WTC11 (cell line): ENCODE measurements around the gene SLC2A11. TPM values are rescaled to one million over a fixed set of nuclear protein-coding genes. Genes with fewer than 3 reads are reported as not detected.
A peak's percentile ranks its signal among the peaks of the same experiment; 100 is the strongest.

Source experiments
- CBFB ChIP-seq: sonication (generic); formaldehyde crosslinking; IDR thresholded peaks from 2 replicates; pipeline ENCODE4 v1.8.1; 2022; ENCODE audit warnings: mild to moderate bottlenecking, low read depth, missing genetic modification reagents
- CREB1 ChIP-seq: sonication (generic); formaldehyde crosslinking; IDR thresholded peaks from 2 replicates; pipeline ENCODE4 v1.8.0; 2023; ENCODE audit warnings: mild to moderate bottlenecking, missing genetic modification reagents
- CTCF ChIP-seq: fragments of 200-600 bp; IDR thresholded peaks from 2 replicates; pipeline ENCODE4 v1.8.0; 2022; ENCODE audit warnings: antibody characterized with exemption
- EMX1 ChIP-seq: fragments of 250-450 bp; sonication (Bioruptor Pico); IDR thresholded peaks from 2 replicates; pipeline ENCODE4 v1.8.0; 2021; ENCODE audit warnings: mild to moderate bottlenecking
- ESRRA ChIP-seq: sonication (generic); formaldehyde crosslinking; IDR thresholded peaks from 2 replicates; pipeline ENCODE4 v1.8.1; 2022; ENCODE audit warnings: mild to moderate bottlenecking, missing genetic modification reagents, borderline replicate concordance
- ETV6 ChIP-seq: sonication (generic); formaldehyde crosslinking; IDR thresholded peaks from 2 replicates; pipeline ENCODE4 v1.8.1; 2022; ENCODE audit warnings: mild to moderate bottlenecking, missing genetic modification reagents
- FOXK1 ChIP-seq: sonication (generic); formaldehyde crosslinking; IDR thresholded peaks from 2 replicates; pipeline ENCODE4 v1.8.0; 2022; ENCODE audit warnings: mild to moderate bottlenecking, moderate library complexity, missing genetic modification reagents
- HMGA2 ChIP-seq: fragments of 250-450 bp; sonication (Bioruptor Pico); IDR thresholded peaks from 2 replicates; pipeline ENCODE4 v1.4.0; 2021; ENCODE audit warnings: mild to moderate bottlenecking, moderate library complexity
- IRF1 ChIP-seq: sonication (generic); formaldehyde crosslinking; IDR thresholded peaks from 2 replicates; pipeline ENCODE4 v1.8.0; 2023; ENCODE audit warnings: missing genetic modification reagents
- KAT7 ChIP-seq: sonication (generic); formaldehyde crosslinking; IDR thresholded peaks from 2 replicates; pipeline ENCODE4 v1.8.1; 2023; ENCODE audit warnings: missing genetic modification reagents, mild to moderate bottlenecking, borderline replicate concordance
- NFE2L1 ChIP-seq: sonication (generic); formaldehyde crosslinking; IDR thresholded peaks from 2 replicates; pipeline ENCODE4 v1.8.1; 2023; ENCODE audit warnings: missing genetic modification reagents
- NR1H2 ChIP-seq: sonication (generic); formaldehyde crosslinking; IDR thresholded peaks from 2 replicates; pipeline ENCODE4 v1.9.0; 2021; ENCODE audit warnings: mild to moderate bottlenecking, moderate library complexity, missing genetic modification reagents
- NR3C1 ChIP-seq: sonication (generic); formaldehyde crosslinking; conservative IDR thresholded peaks from 2 replicates; pipeline ENCODE4 v1.8.1; 2023; ENCODE audit warnings: low read depth, mild to moderate bottlenecking, missing genetic modification reagents
- OVOL2 ChIP-seq: fragments of 250-450 bp; sonication (Bioruptor Pico); IDR thresholded peaks from 2 replicates; pipeline ENCODE4 v1.9.0; 2021; ENCODE audit warnings: mild to moderate bottlenecking, borderline replicate concordance
- SOX15 ChIP-seq: fragments of 250-450 bp; sonication (Bioruptor Pico); IDR thresholded peaks from 2 replicates; pipeline ENCODE4 v1.9.0; 2021; ENCODE audit warnings: mild to moderate bottlenecking
- STAT6 ChIP-seq: sonication (generic); formaldehyde crosslinking; conservative IDR thresholded peaks from 2 replicates; pipeline ENCODE4 v1.8.1; 2023; ENCODE audit warnings: mild to moderate bottlenecking, low read depth, missing genetic modification reagents, moderate library complexity
- TEAD1 ChIP-seq: sonication (generic); formaldehyde crosslinking; IDR thresholded peaks from 2 replicates; pipeline ENCODE4 v1.8.0; 2022; ENCODE audit warnings: mild to moderate bottlenecking, missing genetic modification reagents
- ZNF121 ChIP-seq: sonication (generic); formaldehyde crosslinking; IDR thresholded peaks from 2 replicates; pipeline ENCODE4 v1.8.0; 2023; ENCODE audit warnings: missing genetic modification reagents
- ZNF232 ChIP-seq: sonication (generic); formaldehyde crosslinking; IDR thresholded peaks from 2 replicates; pipeline ENCODE4 v1.8.0; 2022; ENCODE audit warnings: mild to moderate bottlenecking, missing genetic modification reagents
- ZNF263 ChIP-seq: sonication (generic); formaldehyde crosslinking; IDR thresholded peaks from 2 replicates; pipeline ENCODE4 v1.8.1; 2022; ENCODE audit warnings: low read depth, mild to moderate bottlenecking, moderate library complexity, missing genetic modification reagents
- ZNF671 ChIP-seq: fragments of 250-450 bp; sonication (Bioruptor Pico); IDR thresholded peaks from 2 replicates; pipeline ENCODE4 v1.8.0; 2021; ENCODE audit warnings: mild to moderate bottlenecking
- total RNA-seq: library from RNA; stranded (reverse); gene quantifications from 3 replicates; pipeline ENCODE4 v1.2.3, GENCODE V29; 2021
- TF ChIP-seq, protein P1 (sequence below): sonication (generic); formaldehyde crosslinking; IDR thresholded peaks from 2 replicates; pipeline ENCODE4 v1.8.1; 2023; ENCODE audit warnings: mild to moderate bottlenecking, missing genetic modification reagents, moderate library complexity
- TF ChIP-seq, protein P2 (sequence below): sonication (generic); formaldehyde crosslinking; conservative IDR thresholded peaks from 2 replicates; pipeline ENCODE4 v1.8.1; 2022; ENCODE audit warnings: mild to moderate bottlenecking, missing genetic modification reagents
- TF ChIP-seq, protein P3 (sequence below): fragments of 250-450 bp; sonication (Bioruptor Pico); IDR thresholded peaks from 2 replicates; pipeline ENCODE4 v1.9.0; 2021; ENCODE audit warnings: mild to moderate bottlenecking, borderline replicate concordance
- TF ChIP-seq, protein P4 (sequence below): sonication (generic); formaldehyde crosslinking; IDR thresholded peaks from 2 replicates; pipeline ENCODE4 v1.8.0; 2022; ENCODE audit warnings: missing genetic modification reagents

Gene SLC2A11
- total RNA-seq, 1 experiment from 2014 or later = 19.9 TPM

DNA sequence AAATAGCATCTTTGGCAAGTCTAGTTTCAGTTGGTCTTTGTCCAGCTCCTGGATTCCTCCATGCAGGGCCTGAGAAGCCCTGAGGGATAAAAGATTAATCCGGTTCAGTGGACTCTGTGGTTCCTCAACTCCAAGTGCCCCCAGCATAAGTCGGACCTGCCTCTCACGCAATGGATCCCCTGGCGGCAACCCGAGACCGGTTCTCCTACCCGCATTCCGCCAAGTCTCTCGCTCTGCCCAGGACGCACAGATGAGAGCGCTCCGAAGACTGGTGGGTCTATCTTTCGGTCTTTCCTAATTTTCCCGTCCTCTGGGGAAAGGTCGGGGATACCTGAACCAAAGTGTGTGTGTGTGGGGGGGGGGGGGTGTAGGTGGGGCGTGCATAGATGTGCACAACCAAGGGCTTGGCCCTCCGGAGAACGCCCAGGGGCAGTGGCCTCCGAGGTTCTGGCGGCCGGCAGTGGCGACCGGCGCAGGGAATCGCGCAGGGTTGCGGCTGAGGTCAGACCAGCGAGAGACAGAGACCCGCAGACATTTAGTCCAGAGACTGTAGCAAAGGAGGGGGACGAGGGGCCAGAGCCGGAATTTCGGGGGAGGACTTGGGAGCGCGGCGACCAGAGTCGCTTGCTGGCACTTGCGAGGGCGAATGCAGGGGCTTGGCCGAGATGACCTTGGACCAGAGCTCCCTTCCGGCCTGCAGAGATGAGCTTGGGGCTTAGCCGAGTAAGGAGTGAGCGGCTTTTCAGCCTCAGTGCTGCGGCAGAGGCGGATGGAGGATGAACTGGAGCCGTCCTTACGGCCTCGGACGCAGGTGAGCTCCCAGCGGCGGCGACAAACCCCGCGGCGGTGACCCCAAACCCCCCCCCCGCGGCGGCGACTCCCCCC is 712 bp upstream of the SLC2A11 start (continued):
- TF ChIP-seq, protein P1, sequence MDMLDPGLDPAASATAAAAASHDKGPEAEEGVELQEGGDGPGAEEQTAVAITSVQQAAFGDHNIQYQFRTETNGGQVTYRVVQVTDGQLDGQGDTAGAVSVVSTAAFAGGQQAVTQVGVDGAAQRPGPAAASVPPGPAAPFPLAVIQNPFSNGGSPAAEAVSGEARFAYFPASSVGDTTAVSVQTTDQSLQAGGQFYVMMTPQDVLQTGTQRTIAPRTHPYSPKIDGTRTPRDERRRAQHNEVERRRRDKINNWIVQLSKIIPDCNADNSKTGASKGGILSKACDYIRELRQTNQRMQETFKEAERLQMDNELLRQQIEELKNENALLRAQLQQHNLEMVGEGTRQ (CRISPR knock-in tag) = no peak
- 0 out of 2 replicates have a peak, but pooled peaks have one; percentile 52 for TF ChIP-seq ESRRA (CRISPR knock-in tag)
- TF ChIP-seq NR3C1 (CRISPR knock-in tag) = peak; percentile 78; the same call in 1 of the 2 replicates
- TF ChIP-seq ZNF671 = no peak
- TF ChIP-seq, protein P2, sequence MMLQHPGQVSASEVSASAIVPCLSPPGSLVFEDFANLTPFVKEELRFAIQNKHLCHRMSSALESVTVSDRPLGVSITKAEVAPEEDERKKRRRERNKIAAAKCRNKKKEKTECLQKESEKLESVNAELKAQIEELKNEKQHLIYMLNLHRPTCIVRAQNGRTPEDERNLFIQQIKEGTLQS (CRISPR knock-in tag) = no peak
- no peak for TF ChIP-seq ZNF232 (CRISPR knock-in tag)
- 0 out of 2 replicates have a peak, but pooled peaks have one; percentile 26 for TF ChIP-seq CBFB (CRISPR knock-in tag)
- no peak for TF ChIP-seq HMGA2 (CRISPR knock-in tag)
- TF ChIP-seq IRF1 = no peak
- no peak for TF ChIP-seq CTCF
- TF ChIP-seq ZNF263 = no peak
- no peak for TF ChIP-seq NR1H2
- no peak for TF ChIP-seq NFE2L1 (CRISPR knock-in tag)
- TF ChIP-seq KAT7 (CRISPR knock-in tag) = no peak
- TF ChIP-seq FOXK1 (CRISPR knock-in tag) = 0 out of 2 replicates have a peak, but pooled peaks have one; percentile 7
- TF ChIP-seq, protein P3, sequence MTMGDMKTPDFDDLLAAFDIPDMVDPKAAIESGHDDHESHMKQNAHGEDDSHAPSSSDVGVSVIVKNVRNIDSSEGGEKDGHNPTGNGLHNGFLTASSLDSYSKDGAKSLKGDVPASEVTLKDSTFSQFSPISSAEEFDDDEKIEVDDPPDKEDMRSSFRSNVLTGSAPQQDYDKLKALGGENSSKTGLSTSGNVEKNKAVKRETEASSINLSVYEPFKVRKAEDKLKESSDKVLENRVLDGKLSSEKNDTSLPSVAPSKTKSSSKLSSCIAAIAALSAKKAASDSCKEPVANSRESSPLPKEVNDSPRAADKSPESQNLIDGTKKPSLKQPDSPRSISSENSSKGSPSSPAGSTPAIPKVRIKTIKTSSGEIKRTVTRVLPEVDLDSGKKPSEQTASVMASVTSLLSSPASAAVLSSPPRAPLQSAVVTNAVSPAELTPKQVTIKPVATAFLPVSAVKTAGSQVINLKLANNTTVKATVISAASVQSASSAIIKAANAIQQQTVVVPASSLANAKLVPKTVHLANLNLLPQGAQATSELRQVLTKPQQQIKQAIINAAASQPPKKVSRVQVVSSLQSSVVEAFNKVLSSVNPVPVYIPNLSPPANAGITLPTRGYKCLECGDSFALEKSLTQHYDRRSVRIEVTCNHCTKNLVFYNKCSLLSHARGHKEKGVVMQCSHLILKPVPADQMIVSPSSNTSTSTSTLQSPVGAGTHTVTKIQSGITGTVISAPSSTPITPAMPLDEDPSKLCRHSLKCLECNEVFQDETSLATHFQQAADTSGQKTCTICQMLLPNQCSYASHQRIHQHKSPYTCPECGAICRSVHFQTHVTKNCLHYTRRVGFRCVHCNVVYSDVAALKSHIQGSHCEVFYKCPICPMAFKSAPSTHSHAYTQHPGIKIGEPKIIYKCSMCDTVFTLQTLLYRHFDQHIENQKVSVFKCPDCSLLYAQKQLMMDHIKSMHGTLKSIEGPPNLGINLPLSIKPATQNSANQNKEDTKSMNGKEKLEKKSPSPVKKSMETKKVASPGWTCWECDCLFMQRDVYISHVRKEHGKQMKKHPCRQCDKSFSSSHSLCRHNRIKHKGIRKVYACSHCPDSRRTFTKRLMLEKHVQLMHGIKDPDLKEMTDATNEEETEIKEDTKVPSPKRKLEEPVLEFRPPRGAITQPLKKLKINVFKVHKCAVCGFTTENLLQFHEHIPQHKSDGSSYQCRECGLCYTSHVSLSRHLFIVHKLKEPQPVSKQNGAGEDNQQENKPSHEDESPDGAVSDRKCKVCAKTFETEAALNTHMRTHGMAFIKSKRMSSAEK (CRISPR knock-in tag) = no peak
- TF ChIP-seq OVOL2 (CRISPR knock-in tag) = no peak
- TF ChIP-seq ZNF121 (CRISPR knock-in tag) = no peak
- TF ChIP-seq SOX15 = no peak
- no peak for TF ChIP-seq ETV6 (CRISPR knock-in tag)
- TF ChIP-seq STAT6 (CRISPR knock-in tag) = no peak
- TF ChIP-seq TEAD1 (CRISPR knock-in tag) = peak; percentile 54; the same call in 1 of the 2 replicates
- TF ChIP-seq, protein P4, sequence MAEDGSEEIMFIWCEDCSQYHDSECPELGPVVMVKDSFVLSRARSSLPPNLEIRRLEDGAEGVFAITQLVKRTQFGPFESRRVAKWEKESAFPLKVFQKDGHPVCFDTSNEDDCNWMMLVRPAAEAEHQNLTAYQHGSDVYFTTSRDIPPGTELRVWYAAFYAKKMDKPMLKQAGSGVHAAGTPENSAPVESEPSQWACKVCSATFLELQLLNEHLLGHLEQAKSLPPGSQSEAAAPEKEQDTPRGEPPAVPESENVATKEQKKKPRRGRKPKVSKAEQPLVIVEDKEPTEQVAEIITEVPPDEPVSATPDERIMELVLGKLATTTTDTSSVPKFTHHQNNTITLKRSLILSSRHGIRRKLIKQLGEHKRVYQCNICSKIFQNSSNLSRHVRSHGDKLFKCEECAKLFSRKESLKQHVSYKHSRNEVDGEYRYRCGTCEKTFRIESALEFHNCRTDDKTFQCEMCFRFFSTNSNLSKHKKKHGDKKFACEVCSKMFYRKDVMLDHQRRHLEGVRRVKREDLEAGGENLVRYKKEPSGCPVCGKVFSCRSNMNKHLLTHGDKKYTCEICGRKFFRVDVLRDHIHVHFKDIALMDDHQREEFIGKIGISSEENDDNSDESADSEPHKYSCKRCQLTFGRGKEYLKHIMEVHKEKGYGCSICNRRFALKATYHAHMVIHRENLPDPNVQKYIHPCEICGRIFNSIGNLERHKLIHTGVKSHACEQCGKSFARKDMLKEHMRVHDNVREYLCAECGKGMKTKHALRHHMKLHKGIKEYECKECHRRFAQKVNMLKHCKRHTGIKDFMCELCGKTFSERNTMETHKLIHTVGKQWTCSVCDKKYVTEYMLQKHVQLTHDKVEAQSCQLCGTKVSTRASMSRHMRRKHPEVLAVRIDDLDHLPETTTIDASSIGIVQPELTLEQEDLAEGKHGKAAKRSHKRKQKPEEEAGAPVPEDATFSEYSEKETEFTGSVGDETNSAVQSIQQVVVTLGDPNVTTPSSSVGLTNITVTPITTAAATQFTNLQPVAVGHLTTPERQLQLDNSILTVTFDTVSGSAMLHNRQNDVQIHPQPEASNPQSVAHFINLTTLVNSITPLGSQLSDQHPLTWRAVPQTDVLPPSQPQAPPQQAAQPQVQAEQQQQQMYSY (CRISPR knock-in tag) = no peak
- no peak for TF ChIP-seq EMX1 (CRISPR knock-in tag)
- TF ChIP-seq CREB1 (CRISPR knock-in tag) = no peak
